ENCODE data around the gene KLHL26.

Gene KLHL26

GRCh38 chr19:18663940-18664530 is 27.2 kb downstream of the KLHL26 start:
- H2BK12ac ChIP-seq (ENCODE audit: low read length): peak overlapping the region; percentile 22
- no peak overlapping the region for H4K91ac ChIP-seq (ENCODE audit: low read depth, low read length, poor library complexity)
- H2BK120ac ChIP-seq (ENCODE audit: low read depth, low read length): no peak overlapping the region
- no CpG with 5 or more reads among the region's 14 CpGs for WGBS, 2 donors (ENCODE audit: extremely low coverage in 2 of 2, insufficient read length in 2 of 2, insufficient replicate concordance in 1 of 2)
- no peak for DNase-seq (ENCODE audit: low spot score)
- H3K9ac ChIP-seq (ENCODE audit: low read depth, low read length, poor library complexity): no peak overlapping the region
- H3K27me3 ChIP-seq (ENCODE audit: control insufficient read depth in 3 of 3, insufficient read depth in 3 of 3, low read depth in 1 of 3, low read length in 3 of 3): no peaks in the 10 kb centered on the region
- H2AFZ ChIP-seq (ENCODE audit: low read length): no peak overlapping the region
- no peak overlapping the region for H3K4ac ChIP-seq (ENCODE audit: low read length)
- no peak overlapping the region for H4K8ac ChIP-seq (ENCODE audit: low read depth, low read length)
- peaks cover 8% of the 10 kb centered on the region for H3K79me1 ChIP-seq (ENCODE audit: low read depth, low read length)
- peaks cover 0 to 2% of the 10 kb centered on the region in 2 donors for H3K9me3 ChIP-seq (replicated peaks in 1 of 2; ENCODE audit: control insufficient read depth in 2 of 2, insufficient read depth in 1 of 2, low read depth in 1 of 2, low read length in 2 of 2)
- H2BK15ac ChIP-seq (ENCODE audit: low read length): peak overlapping the region; percentile 85
- H3K36me3 ChIP-seq (replicated peaks in 1 of 2; ENCODE audit: control insufficient read depth in 2 of 2, insufficient read depth in 2 of 2, low read length in 2 of 2): peaks cover 11 to 31% of the 10 kb centered on the region in 2 donors
- peak overlapping the region; percentile 14 for H3K27ac ChIP-seq (replicated peaks; ENCODE audit: low read length)
- peak overlapping the region; percentile 85 for H3K18ac ChIP-seq (ENCODE audit: low read length)
- peak overlapping the region; percentile 5 for H3K23ac ChIP-seq (ENCODE audit: low read depth, low read length, poor library complexity)
- H3K4me3 ChIP-seq (ENCODE audit: low read length in 2 of 2): peak overlapping the region in 1 of 2 donors; percentile 6
- H2BK5ac ChIP-seq (ENCODE audit: low read length): peak overlapping the region; percentile 75
- H2AK5ac ChIP-seq (ENCODE audit: low read depth, low read length): no peak overlapping the region
- H3K4me2 ChIP-seq (ENCODE audit: insufficient read depth, low read length, poor library complexity, severe bottlenecking): no peak overlapping the region
- no peak overlapping the region for H3K14ac ChIP-seq (ENCODE audit: low read length)
- H3K4me1 ChIP-seq (ENCODE audit: control insufficient read depth in 2 of 2, insufficient read depth in 1 of 2, low read depth in 1 of 2, low read length in 2 of 2): peaks cover 8 to 17% of the 10 kb centered on the region in 2 donors

DNA sequence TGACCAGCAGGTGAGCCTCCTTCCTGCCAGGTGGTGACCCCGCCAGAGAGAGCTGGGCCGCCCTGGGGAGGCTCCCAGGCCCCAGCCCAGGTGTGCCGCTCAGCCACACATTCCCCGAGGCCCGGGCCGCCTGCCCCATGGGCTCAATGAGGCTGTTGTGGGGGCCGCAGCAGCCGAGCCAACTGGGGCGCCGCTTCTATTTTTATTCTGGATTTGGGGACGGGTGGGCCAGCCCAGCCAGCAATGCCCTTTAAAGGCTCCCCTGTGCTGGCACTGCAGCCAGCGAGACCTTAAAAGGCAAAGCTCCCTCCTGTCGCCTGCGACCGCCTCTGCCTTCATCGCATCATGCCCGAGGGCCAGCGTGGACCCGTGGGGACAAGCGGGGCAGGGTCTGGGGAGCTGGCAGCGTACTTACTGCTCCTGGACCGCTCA is 29.0 kb downstream of the KLHL26 start:
- peaks cover 11 to 46% of the 10 kb centered on the region in 2 donors for H3K36me3 ChIP-seq (replicated peaks in 1 of 2; ENCODE audit: control insufficient read depth in 2 of 2, insufficient read depth in 2 of 2, low read length in 2 of 2)
- no peak overlapping the region for H3K4me3 ChIP-seq (ENCODE audit: low read length in 2 of 2)
- no peaks in the 10 kb centered on the region for H3K27me3 ChIP-seq (ENCODE audit: control insufficient read depth in 3 of 3, insufficient read depth in 3 of 3, low read depth in 1 of 3, low read length in 3 of 3)
- H3K4me2 ChIP-seq (ENCODE audit: insufficient read depth, low read length, poor library complexity, severe bottlenecking): no peak overlapping the region
- H3K23ac ChIP-seq (ENCODE audit: low read depth, low read length, poor library complexity): no peak overlapping the region
- no peak overlapping the region for H2BK120ac ChIP-seq (ENCODE audit: low read depth, low read length)
- H3K18ac ChIP-seq (ENCODE audit: low read length): no peak overlapping the region
- H3K4me1 ChIP-seq (ENCODE audit: control insufficient read depth in 2 of 2, insufficient read depth in 1 of 2, low read depth in 1 of 2, low read length in 2 of 2): peaks cover 4 to 12% of the 10 kb centered on the region in 2 donors
- H4K8ac ChIP-seq (ENCODE audit: low read depth, low read length): no peak overlapping the region
- H2BK5ac ChIP-seq (ENCODE audit: low read length): peak overlapping the region; percentile 13
- no peak overlapping the region for H2AFZ ChIP-seq (ENCODE audit: low read length)
- H3K9me3 ChIP-seq (replicated peaks in 1 of 2; ENCODE audit: control insufficient read depth in 2 of 2, insufficient read depth in 1 of 2, low read depth in 1 of 2, low read length in 2 of 2): peaks cover 0 to 2% of the 10 kb centered on the region in 2 donors
- DNase-seq (ENCODE audit: low spot score): no peak
- H3K79me1 ChIP-seq (ENCODE audit: low read depth, low read length): peaks cover 8% of the 10 kb centered on the region
- no peak overlapping the region for H2BK15ac ChIP-seq (ENCODE audit: low read length)
- no peak overlapping the region for H3K4ac ChIP-seq (ENCODE audit: low read length)
- no peak overlapping the region for H2AK5ac ChIP-seq (ENCODE audit: low read depth, low read length)
- no peak overlapping the region for H2BK12ac ChIP-seq (ENCODE audit: low read length)
- H4K91ac ChIP-seq (ENCODE audit: low read depth, low read length, poor library complexity): no peak overlapping the region
- H3K9ac ChIP-seq (ENCODE audit: low read depth, low read length, poor library complexity): no peak overlapping the region
- WGBS, 2 donors (ENCODE audit: extremely low coverage in 2 of 2, insufficient read length in 2 of 2, insufficient replicate concordance in 1 of 2): no CpG with 5 or more reads among the region's 22 CpGs
- H3K14ac ChIP-seq (ENCODE audit: low read length): no peak overlapping the region
- no peak overlapping the region for H3K27ac ChIP-seq (replicated peaks; ENCODE audit: low read length)

DNA sequence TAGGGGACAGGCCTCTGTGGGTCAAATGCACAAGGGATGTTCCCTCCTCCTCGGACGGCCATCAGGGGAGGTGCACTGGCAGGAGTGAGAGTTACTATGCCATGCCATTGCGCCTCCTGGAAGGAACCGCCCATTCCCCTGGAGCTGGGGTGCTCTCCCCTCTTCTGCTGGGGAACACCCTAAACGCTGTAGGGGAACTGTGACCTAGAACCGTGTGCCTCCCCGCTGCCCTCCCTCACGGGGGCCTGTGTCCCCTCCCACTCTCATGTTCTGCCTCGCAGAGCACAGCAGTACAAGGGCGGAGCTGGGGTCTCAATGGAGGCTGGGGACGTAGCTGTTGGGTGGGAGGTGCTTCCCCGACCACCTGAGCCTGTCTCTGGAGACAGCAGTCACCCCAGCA is 29.5 kb downstream of the KLHL26 start:
- peaks cover 0 to 2% of the 10 kb centered on the region in 2 donors for H3K9me3 ChIP-seq (replicated peaks in 1 of 2; ENCODE audit: control insufficient read depth in 2 of 2, insufficient read depth in 1 of 2, low read depth in 1 of 2, low read length in 2 of 2)
- WGBS, 2 donors (ENCODE audit: extremely low coverage in 2 of 2, insufficient read length in 2 of 2, insufficient replicate concordance in 1 of 2): no CpG with 5 or more reads among the region's 12 CpGs
- H2BK15ac ChIP-seq (ENCODE audit: low read length): no peak overlapping the region
- H2BK120ac ChIP-seq (ENCODE audit: low read depth, low read length): no peak overlapping the region
- no peak for DNase-seq (ENCODE audit: low spot score)
- peak overlapping the region; percentile 25 for H2AK5ac ChIP-seq (ENCODE audit: low read depth, low read length)
- H4K91ac ChIP-seq (ENCODE audit: low read depth, low read length, poor library complexity): no peak overlapping the region
- no peak overlapping the region for H3K4ac ChIP-seq (ENCODE audit: low read length)
- H3K4me2 ChIP-seq (ENCODE audit: insufficient read depth, low read length, poor library complexity, severe bottlenecking): no peak overlapping the region
- H3K4me1 ChIP-seq (ENCODE audit: control insufficient read depth in 2 of 2, insufficient read depth in 1 of 2, low read depth in 1 of 2, low read length in 2 of 2): peaks cover 4 to 12% of the 10 kb centered on the region in 2 donors
- H2BK5ac ChIP-seq (ENCODE audit: low read length): peak overlapping the region; percentile 13
- no peak overlapping the region for H3K27ac ChIP-seq (replicated peaks; ENCODE audit: low read length)
- H3K79me1 ChIP-seq (ENCODE audit: low read depth, low read length): peaks cover 8% of the 10 kb centered on the region
- H3K36me3 ChIP-seq (replicated peaks in 1 of 2; ENCODE audit: control insufficient read depth in 2 of 2, insufficient read depth in 2 of 2, low read length in 2 of 2): peaks cover 11 to 51% of the 10 kb centered on the region in 2 donors
- H3K18ac ChIP-seq (ENCODE audit: low read length): no peak overlapping the region
- no peaks in the 10 kb centered on the region for H3K27me3 ChIP-seq (ENCODE audit: control insufficient read depth in 3 of 3, insufficient read depth in 3 of 3, low read depth in 1 of 3, low read length in 3 of 3)
- H3K4me3 ChIP-seq (ENCODE audit: low read length in 2 of 2): no peak overlapping the region
- no peak overlapping the region for H3K9ac ChIP-seq (ENCODE audit: low read depth, low read length, poor library complexity)
- H2AFZ ChIP-seq (ENCODE audit: low read length): no peak overlapping the region
- H3K23ac ChIP-seq (ENCODE audit: low read depth, low read length, poor library complexity): no peak overlapping the region
- H3K14ac ChIP-seq (ENCODE audit: low read length): no peak overlapping the region
- H2BK12ac ChIP-seq (ENCODE audit: low read length): no peak overlapping the region
- no peak overlapping the region for H4K8ac ChIP-seq (ENCODE audit: low read depth, low read length)

DNA sequence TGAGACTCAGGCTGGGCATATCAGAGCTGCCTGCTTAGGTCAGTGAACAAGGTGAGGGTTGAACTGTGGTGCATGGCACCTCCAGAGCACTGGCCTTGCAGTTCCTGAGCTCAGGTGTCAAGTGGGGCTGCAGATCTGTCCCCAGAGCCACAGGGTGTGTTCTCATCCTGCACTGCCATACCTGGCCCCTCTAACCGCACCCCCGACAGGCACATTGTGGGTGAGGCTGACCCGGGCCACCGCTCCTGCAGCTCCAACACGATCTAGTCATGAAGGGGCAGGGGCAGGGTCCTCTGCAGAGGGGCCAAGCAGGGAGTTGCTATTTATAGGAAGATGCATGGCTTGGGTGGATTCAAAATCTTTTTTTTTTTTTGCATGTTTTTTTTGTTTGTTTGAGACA is 30.0 kb downstream of the KLHL26 start:
- Histone ChIP-seq H3K27ac (replicated peaks; ENCODE audit: low read length) (no peak overlapping the region), H3K23ac (ENCODE audit: low read depth, low read length, poor library complexity) (peak overlapping the region; percentile 52), H3K4me1 (ENCODE audit: control insufficient read depth in 2 of 2, insufficient read depth in 1 of 2, low read depth in 1 of 2, low read length in 2 of 2) (peaks cover 6 to 12% of the 10 kb centered on the region in 2 donors), H3K18ac (ENCODE audit: low read length) (no peak overlapping the region), H3K79me1 (ENCODE audit: low read depth, low read length) (peaks cover 11% of the 10 kb centered on the region), H2BK120ac (ENCODE audit: low read depth, low read length) (no peak overlapping the region), H3K4me3 (ENCODE audit: low read length in 2 of 2) (no peak overlapping the region), H3K4me2 (ENCODE audit: insufficient read depth, low read length, poor library complexity, severe bottlenecking) (no peak overlapping the region), H4K91ac (ENCODE audit: low read depth, low read length, poor library complexity) (no peak overlapping the region), H2BK15ac (ENCODE audit: low read length) (no peak overlapping the region), H3K27me3 (ENCODE audit: control insufficient read depth in 3 of 3, insufficient read depth in 3 of 3, low read depth in 1 of 3, low read length in 3 of 3) (no peaks in the 10 kb centered on the region), H2AFZ (ENCODE audit: low read length) (no peak overlapping the region), H2BK5ac (ENCODE audit: low read length) (no peak overlapping the region), H4K8ac (ENCODE audit: low read depth, low read length) (no peak overlapping the region), H3K36me3 (replicated peaks in 1 of 2; ENCODE audit: control insufficient read depth in 2 of 2, insufficient read depth in 2 of 2, low read length in 2 of 2) (peaks cover 13 to 54% of the 10 kb centered on the region in 2 donors), H3K9ac (ENCODE audit: low read depth, low read length, poor library complexity) (no peak overlapping the region), H3K9me3 (replicated peaks in 1 of 2; ENCODE audit: control insufficient read depth in 2 of 2, insufficient read depth in 1 of 2, low read depth in 1 of 2, low read length in 2 of 2) (peaks cover 0 to 2% of the 10 kb centered on the region in 2 donors), H2BK12ac (ENCODE audit: low read length) (no peak overlapping the region), H2AK5ac (ENCODE audit: low read depth, low read length) (peak overlapping the region; percentile 25), H3K14ac (ENCODE audit: low read length) (no peak overlapping the region), H3K4ac (ENCODE audit: low read length) (no peak overlapping the region)
- DNase-seq (ENCODE audit: low spot score): no peak
- no CpG with 5 or more reads among the region's 5 CpGs for WGBS, 2 donors (ENCODE audit: extremely low coverage in 2 of 2, insufficient read length in 2 of 2, insufficient replicate concordance in 1 of 2)

Measured in neuronal stem cell (in vitro differentiated cells).